ENCODE measurements around the gene OR1J1. TPM values are rescaled to one million over a fixed set of nuclear protein-coding genes. Genes with fewer than 3 reads are reported as not detected.

The OR1J1 gene
- total and polyA plus RNA-seq, 2 donors (not counting 1 experiment from before 2014, with no cell fraction given) = not detected

DNA sequence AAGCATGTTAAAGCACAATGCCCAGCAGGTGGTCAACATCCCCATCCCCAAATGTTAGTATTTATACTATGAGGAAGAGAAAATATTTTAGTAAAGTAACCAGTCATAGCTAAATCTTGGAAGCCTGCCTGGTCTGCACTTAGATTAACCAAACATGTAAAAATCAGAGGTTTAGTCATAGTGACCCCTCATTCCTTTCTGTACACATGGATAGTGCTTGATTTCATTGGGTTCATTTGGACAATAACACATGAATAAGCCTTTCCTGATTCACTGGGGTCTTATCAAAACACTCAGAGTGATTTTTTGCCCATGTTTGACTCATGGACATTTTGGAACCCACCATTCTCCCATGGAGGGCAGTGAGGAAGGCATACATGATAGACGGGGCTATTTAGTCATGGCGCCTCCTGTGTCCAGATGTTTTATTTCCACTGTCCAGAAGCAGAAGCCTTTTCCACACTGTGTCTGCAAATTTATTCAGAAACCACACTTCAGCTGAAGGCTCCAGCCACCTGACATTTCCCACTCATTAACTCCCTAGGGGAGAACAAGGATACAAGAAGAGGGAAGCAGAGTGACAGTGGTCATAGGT is 32.5 kb downstream of the OR1J1 start:
- Histone ChIP-seq H3K4me1 (ENCODE audit: control insufficient read depth, extremely low read depth, insufficient read depth, low read length) (peaks cover 14% of the 10 kb centered on the region), H4K20me1 (ENCODE audit: control insufficient read depth, extremely low read depth, insufficient read depth, low read length) (no peaks in the 10 kb centered on the region), H3K4me3 (replicated peaks in 1 of 4; ENCODE audit: control extremely low read depth in 1 of 4, insufficient read depth in 1 of 4, low read depth in 3 of 4, low read length in 4 of 4) (no peak overlapping the region), H3K79me2 (ENCODE audit: control insufficient read depth, insufficient read depth, low read length) (no peaks in the 10 kb centered on the region), H3K27me3 (ENCODE audit: control insufficient read depth, insufficient read depth, low read length) (no peaks in the 10 kb centered on the region), H2AFZ (ENCODE audit: low read length) (no peak overlapping the region), H3K27ac (ENCODE audit: insufficient read depth, low read length) (peak overlapping the region; percentile 57), H3K4me2 (ENCODE audit: extremely low read depth, insufficient read depth, low read length) (peak overlapping the region; percentile 25), H3K36me3 (ENCODE audit: control insufficient read depth, insufficient read depth, low read length) (no peaks in the 10 kb centered on the region), H3K9me3 (ENCODE audit: control insufficient read depth, insufficient read depth, low read depth, low read length) (no peaks in the 10 kb centered on the region), H3K9ac (ENCODE audit: insufficient read depth, low read length) (no peak overlapping the region)
- DNase-seq (ENCODE audit: low read depth in 2 of 2) = peak; percentile 91 to 94
- no peak for TF ChIP-seq EZH2 (IDR thresholded peaks at IDR 0.05; ENCODE audit: low read length, missing control alignments)
- TF ChIP-seq, protein P1, sequence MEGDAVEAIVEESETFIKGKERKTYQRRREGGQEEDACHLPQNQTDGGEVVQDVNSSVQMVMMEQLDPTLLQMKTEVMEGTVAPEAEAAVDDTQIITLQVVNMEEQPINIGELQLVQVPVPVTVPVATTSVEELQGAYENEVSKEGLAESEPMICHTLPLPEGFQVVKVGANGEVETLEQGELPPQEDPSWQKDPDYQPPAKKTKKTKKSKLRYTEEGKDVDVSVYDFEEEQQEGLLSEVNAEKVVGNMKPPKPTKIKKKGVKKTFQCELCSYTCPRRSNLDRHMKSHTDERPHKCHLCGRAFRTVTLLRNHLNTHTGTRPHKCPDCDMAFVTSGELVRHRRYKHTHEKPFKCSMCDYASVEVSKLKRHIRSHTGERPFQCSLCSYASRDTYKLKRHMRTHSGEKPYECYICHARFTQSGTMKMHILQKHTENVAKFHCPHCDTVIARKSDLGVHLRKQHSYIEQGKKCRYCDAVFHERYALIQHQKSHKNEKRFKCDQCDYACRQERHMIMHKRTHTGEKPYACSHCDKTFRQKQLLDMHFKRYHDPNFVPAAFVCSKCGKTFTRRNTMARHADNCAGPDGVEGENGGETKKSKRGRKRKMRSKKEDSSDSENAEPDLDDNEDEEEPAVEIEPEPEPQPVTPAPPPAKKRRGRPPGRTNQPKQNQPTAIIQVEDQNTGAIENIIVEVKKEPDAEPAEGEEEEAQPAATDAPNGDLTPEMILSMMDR (conservative IDR thresholded peaks at IDR 0.05 in 1 of 2, IDR thresholded peaks at IDR 0.05 in 1 of 2; ENCODE audit: low read depth in 1 of 2, low read length in 2 of 2) = peak; percentile 7 to 12

DNA sequence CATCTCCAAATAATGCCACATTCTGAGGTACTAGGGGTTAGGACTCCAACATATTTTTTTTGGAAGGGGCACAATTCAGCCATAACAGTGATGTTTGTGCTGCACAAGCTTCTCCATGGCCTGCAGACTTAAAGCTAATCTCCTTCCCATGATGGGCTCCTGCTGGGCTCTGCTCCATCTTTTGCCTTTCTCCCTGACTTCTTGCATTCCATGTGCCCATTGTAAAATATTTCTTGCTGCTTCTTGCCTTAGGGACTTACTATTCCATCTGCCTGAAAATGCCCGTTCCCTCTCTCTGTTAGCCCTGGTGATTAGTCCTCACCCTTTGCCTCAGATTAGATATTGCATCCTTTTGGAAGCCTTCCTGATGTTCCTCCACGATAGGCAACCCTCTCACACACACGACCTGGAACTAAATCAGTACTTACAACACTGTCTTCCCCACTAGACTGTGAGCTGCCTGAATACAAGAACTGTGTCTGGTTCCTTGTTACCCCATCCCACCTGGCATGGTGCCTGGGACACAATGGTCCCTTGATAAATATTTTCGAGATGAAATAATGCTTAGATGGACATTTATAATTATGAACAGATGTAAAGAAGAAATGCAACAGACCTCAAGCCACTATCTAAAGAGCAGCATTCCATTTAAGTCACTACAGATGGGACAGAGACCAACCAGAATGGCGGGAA is 33.5 kb downstream of the OR1J1 start:
- Histone ChIP-seq H3K4me2 (ENCODE audit: extremely low read depth, insufficient read depth, low read length) (no peak overlapping the region), H3K4me1 (ENCODE audit: control insufficient read depth, extremely low read depth, insufficient read depth, low read length) (peaks cover 14% of the 10 kb centered on the region), H2AFZ (ENCODE audit: low read length) (no peak overlapping the region), H3K27me3 (ENCODE audit: control insufficient read depth, insufficient read depth, low read length) (no peaks in the 10 kb centered on the region), H3K27ac (ENCODE audit: insufficient read depth, low read length) (peak overlapping the region; percentile 14), H3K9me3 (ENCODE audit: control insufficient read depth, insufficient read depth, low read depth, low read length) (no peaks in the 10 kb centered on the region), H3K9ac (ENCODE audit: insufficient read depth, low read length) (no peak overlapping the region), H3K36me3 (ENCODE audit: control insufficient read depth, insufficient read depth, low read length) (no peaks in the 10 kb centered on the region), H3K79me2 (ENCODE audit: control insufficient read depth, insufficient read depth, low read length) (no peaks in the 10 kb centered on the region), H4K20me1 (ENCODE audit: control insufficient read depth, extremely low read depth, insufficient read depth, low read length) (no peaks in the 10 kb centered on the region), H3K4me3 (replicated peaks in 1 of 4; ENCODE audit: control extremely low read depth in 1 of 4, insufficient read depth in 1 of 4, low read depth in 3 of 4, low read length in 4 of 4) (no peak overlapping the region)
- DNase-seq (ENCODE audit: low read depth in 2 of 2) = peak; percentile 60 to 88
- TF ChIP-seq, protein P1 (conservative IDR thresholded peaks at IDR 0.05 in 1 of 2, IDR thresholded peaks at IDR 0.05 in 1 of 2; ENCODE audit: low read depth in 1 of 2, low read length in 2 of 2) = no peak
- TF ChIP-seq EZH2 (IDR thresholded peaks at IDR 0.05; ENCODE audit: low read length, missing control alignments) = no peak

DNA sequence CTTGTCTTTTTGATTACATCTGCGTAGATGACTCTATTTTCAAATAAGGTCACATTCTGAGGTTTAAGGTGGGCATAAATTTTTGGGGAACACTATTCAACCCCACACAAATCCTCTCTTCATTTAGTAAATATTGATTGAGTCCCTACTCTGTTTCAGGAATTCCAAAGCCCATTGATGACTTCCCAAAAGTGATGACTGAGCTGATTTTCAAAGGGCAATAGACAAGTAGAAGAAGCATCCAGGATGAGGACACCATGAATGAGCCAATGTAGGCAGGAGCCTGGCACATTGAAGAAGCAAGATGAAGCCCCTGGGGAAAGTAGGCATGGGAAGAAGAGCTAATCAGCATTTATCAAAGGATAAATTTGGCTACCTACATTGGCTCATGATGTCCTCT is 35.2 kb downstream of the OR1J1 start:
- H3K4me3 ChIP-seq (replicated peaks in 1 of 4; ENCODE audit: control extremely low read depth in 1 of 4, insufficient read depth in 1 of 4, low read depth in 3 of 4, low read length in 4 of 4) = no peak overlapping the region
- H3K27ac ChIP-seq (ENCODE audit: insufficient read depth, low read length) = no peak overlapping the region
- H3K36me3 ChIP-seq (ENCODE audit: control insufficient read depth, insufficient read depth, low read length) = no peaks in the 10 kb centered on the region
- H3K9me3 ChIP-seq (ENCODE audit: control insufficient read depth, insufficient read depth, low read depth, low read length) = no peaks in the 10 kb centered on the region
- TF ChIP-seq, protein P1 (conservative IDR thresholded peaks at IDR 0.05 in 1 of 2, IDR thresholded peaks at IDR 0.05 in 1 of 2; ENCODE audit: low read depth in 1 of 2, low read length in 2 of 2) = no peak
- TF ChIP-seq EZH2 (IDR thresholded peaks at IDR 0.05; ENCODE audit: low read length, missing control alignments) = no peak
- H3K79me2 ChIP-seq (ENCODE audit: control insufficient read depth, insufficient read depth, low read length) = no peaks in the 10 kb centered on the region
- H3K27me3 ChIP-seq (ENCODE audit: control insufficient read depth, insufficient read depth, low read length) = no peaks in the 10 kb centered on the region
- no peak overlapping the region for H3K9ac ChIP-seq (ENCODE audit: insufficient read depth, low read length)
- peaks cover 14% of the 10 kb centered on the region for H3K4me1 ChIP-seq (ENCODE audit: control insufficient read depth, extremely low read depth, insufficient read depth, low read length)
- no peak overlapping the region for H3K4me2 ChIP-seq (ENCODE audit: extremely low read depth, insufficient read depth, low read length)
- H2AFZ ChIP-seq (ENCODE audit: low read length) = no peak overlapping the region
- DNase-seq (ENCODE audit: low read depth in 2 of 2) = no peak
- H4K20me1 ChIP-seq (ENCODE audit: control insufficient read depth, extremely low read depth, insufficient read depth, low read length) = no peaks in the 10 kb centered on the region

Other genes with a start within 250 kb of the OR1J1 start
- not detected in 2 replicates for gene LHX6, start 249.0 kb downstream of the OR1J1 start, total RNA-seq
- 0.09 TPM in 1 of 2 replicates, not detected in the other for gene LHX6, start 249.0 kb downstream of the OR1J1 start, polyA plus RNA-seq
- 9.5 and 11.2 TPM in 2 replicates for gene RBM18, start 213.1 kb downstream of the OR1J1 start, total RNA-seq
- gene RBM18, start 213.1 kb downstream of the OR1J1 start, polyA plus RNA-seq = 18.3 and 25.1 TPM in 2 replicates
- gene MRRF, start 213.0 kb downstream of the OR1J1 start, total RNA-seq = 31.6 and 36.8 TPM in 2 replicates
- 37.3 and 56.9 TPM in 2 replicates for gene MRRF, start 213.0 kb downstream of the OR1J1 start, polyA plus RNA-seq
- gene PTGS1, start 106.9 kb downstream of the OR1J1 start, total RNA-seq = 8.0 and 13.4 TPM in 2 replicates
- gene PTGS1, start 106.9 kb downstream of the OR1J1 start, polyA plus RNA-seq = 52.9 and 86.5 TPM in 2 replicates
- gene OR1J2, start 32.9 kb upstream of the OR1J1 start, total RNA-seq = 0.26 and 0.33 TPM in 2 replicates
- gene OR1J2, start 32.9 kb upstream of the OR1J1 start, polyA plus RNA-seq = 0.19 and 0.23 TPM in 2 replicates
- gene OR1J4, start 41.2 kb upstream of the OR1J1 start, total RNA-seq = not detected in 2 replicates
- gene OR1J4, start 41.2 kb upstream of the OR1J1 start, polyA plus RNA-seq = 0.34 and 0.49 TPM in 2 replicates
- gene OR1N1, start 49.4 kb upstream of the OR1J1 start, total RNA-seq = not detected in 2 replicates
- not detected in 2 replicates for gene OR1N1, start 49.4 kb upstream of the OR1J1 start, polyA plus RNA-seq
- not detected in 2 replicates for gene OR1N2, start 75.2 kb upstream of the OR1J1 start, total RNA-seq
- gene OR1N2, start 75.2 kb upstream of the OR1J1 start, polyA plus RNA-seq = not detected in 2 replicates
- not detected in 2 replicates for gene OR1L8, start 105.5 kb upstream of the OR1J1 start, total RNA-seq
- gene OR1L8, start 105.5 kb upstream of the OR1J1 start, polyA plus RNA-seq = 0.07 TPM in 1 of 2 replicates, not detected in the other
- not detected in 2 replicates for gene OR1Q1, start 136.8 kb upstream of the OR1J1 start, total RNA-seq
- 0.14 and 0.17 TPM in 2 replicates for gene OR1Q1, start 136.8 kb upstream of the OR1J1 start, polyA plus RNA-seq
- gene OR1B1, start 179.7 kb upstream of the OR1J1 start, total RNA-seq = not detected in 2 replicates
- not detected in 2 replicates for gene OR1B1, start 179.7 kb upstream of the OR1J1 start, polyA plus RNA-seq
- not detected in 2 replicates for gene OR1L1, start 183.8 kb upstream of the OR1J1 start, total RNA-seq
- gene OR1L1, start 183.8 kb upstream of the OR1J1 start, polyA plus RNA-seq = not detected in 2 replicates
- gene OR1L3, start 197.2 kb upstream of the OR1J1 start, total RNA-seq = not detected in 2 replicates
- not detected in 2 replicates for gene OR1L3, start 197.2 kb upstream of the OR1J1 start, polyA plus RNA-seq
- not detected in 2 replicates for gene OR1L4, start 246.1 kb upstream of the OR1J1 start, total RNA-seq
- not detected in 2 replicates for gene OR1L4, start 246.1 kb upstream of the OR1J1 start, polyA plus RNA-seq

All from fibroblast of lung (primary cell).